ENCODE results near the gene MT1G.

The MT1G gene

DNA sequence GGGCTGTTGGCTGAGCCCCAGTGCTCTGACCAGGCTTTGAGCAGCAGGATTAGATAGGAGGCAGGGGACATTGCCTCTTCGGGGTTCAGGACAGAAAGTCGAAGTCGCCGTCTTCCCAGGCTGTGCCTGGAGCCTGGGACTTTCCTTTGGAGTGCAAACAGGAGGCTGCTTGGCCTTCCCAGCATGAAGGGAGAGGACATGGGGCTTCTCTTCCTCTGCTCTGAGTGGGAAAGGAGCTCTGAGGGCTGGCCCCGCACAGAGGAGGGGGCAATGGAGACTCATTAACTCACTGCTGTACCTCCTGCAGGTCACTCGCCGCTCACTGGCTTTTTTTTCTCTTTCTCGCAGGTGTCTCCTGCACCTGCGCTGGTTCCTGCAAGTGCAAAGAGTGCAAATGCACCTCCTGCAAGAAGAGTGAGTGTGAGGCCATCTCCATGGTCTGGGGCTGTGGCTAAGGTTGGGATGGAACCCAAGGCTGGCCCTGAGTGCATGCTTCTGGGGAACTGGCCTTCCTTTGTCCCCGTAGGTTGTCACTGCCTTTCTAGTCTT, 9.5 kb downstream of the MT1G start:
- Histone ChIP-seq H3K18ac (ENCODE audit: low read length) (no peak overlapping the region), H3K36me3 (replicated peaks in 1 of 2; ENCODE audit: control insufficient read depth in 2 of 2, insufficient read depth in 2 of 2, low read length in 2 of 2) (no peaks in the 10 kb centered on the region), H2BK15ac (ENCODE audit: low read length) (no peak overlapping the region), H3K4me3 (ENCODE audit: low read length in 2 of 2) (no peak overlapping the region), H3K79me1 (ENCODE audit: low read depth, low read length) (no peaks in the 10 kb centered on the region), H3K27me3 (ENCODE audit: control insufficient read depth in 3 of 3, insufficient read depth in 3 of 3, low read depth in 1 of 3, low read length in 3 of 3) (peaks cover 18 to 93% (median 67%) of the 10 kb centered on the region in 3 experiments), H2BK5ac (ENCODE audit: low read length) (no peak overlapping the region), H4K8ac (ENCODE audit: low read depth, low read length) (no peak overlapping the region), H3K9ac (ENCODE audit: low read depth, low read length, poor library complexity) (no peak overlapping the region), H3K23ac (ENCODE audit: low read depth, low read length, poor library complexity) (no peak overlapping the region), H3K4ac (ENCODE audit: low read length) (no peak overlapping the region), H3K9me3 (replicated peaks in 1 of 2; ENCODE audit: control insufficient read depth in 2 of 2, insufficient read depth in 1 of 2, low read depth in 1 of 2, low read length in 2 of 2) (peaks cover 0 to 2% of the 10 kb centered on the region in 2 donors), H2AK5ac (ENCODE audit: low read depth, low read length) (no peak overlapping the region), H3K27ac (replicated peaks; ENCODE audit: low read length) (no peak overlapping the region), H3K14ac (ENCODE audit: low read length) (no peak overlapping the region), H2AFZ (ENCODE audit: low read length) (peak overlapping the region; percentile 85), H2BK12ac (ENCODE audit: low read length) (no peak overlapping the region), H3K4me2 (ENCODE audit: insufficient read depth, low read length, poor library complexity, severe bottlenecking) (no peak overlapping the region), H3K4me1 (ENCODE audit: control insufficient read depth in 2 of 2, insufficient read depth in 1 of 2, low read depth in 1 of 2, low read length in 2 of 2) (peaks cover 0 to 8% of the 10 kb centered on the region in 2 donors), H2BK120ac (ENCODE audit: low read depth, low read length) (no peak overlapping the region), H4K91ac (ENCODE audit: low read depth, low read length, poor library complexity) (no peak overlapping the region)
- no CpG with 5 or more reads among the region's 10 CpGs for whole genome bisulfite sequencing, 2 donors (ENCODE audit: extremely low coverage in 2 of 2, insufficient read length in 2 of 2, insufficient replicate concordance in 1 of 2)
- DNase-seq (ENCODE audit: low spot score), result no peak

DNA sequence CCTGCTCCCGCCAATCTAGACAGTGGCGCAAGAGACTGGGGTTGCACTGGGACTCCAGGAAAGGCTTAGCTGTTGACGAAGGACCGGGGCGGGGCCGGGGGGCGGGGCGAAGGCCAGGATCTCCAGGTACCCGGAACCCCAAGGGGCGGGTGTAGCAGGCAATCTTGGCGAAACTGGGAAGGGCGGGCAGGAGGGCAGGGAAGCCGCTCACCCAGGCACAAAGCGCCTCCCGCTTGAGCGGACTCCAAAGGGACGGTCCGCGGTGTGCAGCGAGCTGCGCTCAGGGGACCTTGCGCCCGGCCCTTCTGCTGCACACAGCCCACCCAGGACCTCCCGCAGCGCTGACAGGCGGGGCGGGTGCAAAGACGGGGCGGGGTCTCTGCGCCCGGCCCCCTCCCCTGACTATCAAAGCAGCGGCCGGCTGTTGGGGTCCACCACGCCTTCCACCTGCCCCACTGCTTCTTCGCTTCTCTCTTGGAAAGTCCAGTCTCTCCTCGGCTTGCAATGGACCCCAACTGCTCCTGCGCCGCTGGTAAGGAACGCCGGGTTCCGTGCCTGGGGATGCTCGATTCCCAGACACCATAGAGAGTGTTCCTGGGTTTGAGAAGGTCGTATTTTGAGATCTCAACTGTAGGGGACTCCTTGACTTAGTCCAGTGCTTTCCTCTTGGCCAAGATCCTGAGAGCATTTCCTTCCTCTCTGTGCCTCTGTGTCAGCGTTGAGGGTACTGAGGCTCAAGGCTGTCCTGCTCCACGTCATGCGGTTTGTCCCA, 10.1 kb downstream of the MT1G start, which contains the start of gene MT1F:
TSS of gene MT1F (plus strand) at position 405 of the 772 bp plus-strand sequence. CDS start at position 505, 100 bp downstream.
- Histone ChIP-seq H2BK5ac (ENCODE audit: low read length) (no peak within 1 kb of the TSS), H3K4me2 (ENCODE audit: insufficient read depth, low read length, poor library complexity, severe bottlenecking) (peak within 1 kb of the TSS; percentile 64), H2BK12ac (ENCODE audit: low read length) (no peak within 1 kb of the TSS), H2BK120ac (ENCODE audit: low read depth, low read length) (no peak within 1 kb of the TSS), H3K27me3 (ENCODE audit: control insufficient read depth in 3 of 3, insufficient read depth in 3 of 3, low read depth in 1 of 3, low read length in 3 of 3) (peaks cover 15 to 92% (median 62%) of the 10 kb centered on the region in 3 experiments), H3K36me3 (replicated peaks in 1 of 2; ENCODE audit: control insufficient read depth in 2 of 2, insufficient read depth in 2 of 2, low read length in 2 of 2) (no peaks in the 10 kb centered on the region), H3K14ac (ENCODE audit: low read length) (no peak within 1 kb of the TSS), H3K4me1 (ENCODE audit: control insufficient read depth in 2 of 2, insufficient read depth in 1 of 2, low read depth in 1 of 2, low read length in 2 of 2) (peaks cover 0 to 8% of the 10 kb centered on the region in 2 donors), H4K8ac (ENCODE audit: low read depth, low read length) (no peak within 1 kb of the TSS), H3K79me1 (ENCODE audit: low read depth, low read length) (no peaks in the 10 kb centered on the region), H3K18ac (ENCODE audit: low read length) (peak within 1 kb of the TSS; percentile 40), H4K91ac (ENCODE audit: low read depth, low read length, poor library complexity) (no peak within 1 kb of the TSS), H3K4ac (ENCODE audit: low read length) (no peak within 1 kb of the TSS), H3K27ac (replicated peaks; ENCODE audit: low read length) (no peak within 1 kb of the TSS), H3K9me3 (replicated peaks in 1 of 2; ENCODE audit: control insufficient read depth in 2 of 2, insufficient read depth in 1 of 2, low read depth in 1 of 2, low read length in 2 of 2) (peaks cover 0 to 2% of the 10 kb centered on the region in 2 donors), H2AK5ac (ENCODE audit: low read depth, low read length) (no peak within 1 kb of the TSS), H3K9ac (ENCODE audit: low read depth, low read length, poor library complexity) (no peak within 1 kb of the TSS), H3K23ac (ENCODE audit: low read depth, low read length, poor library complexity) (no peak within 1 kb of the TSS), H2AFZ (ENCODE audit: low read length) (peak within 1 kb of the TSS; percentile 85), H2BK15ac (ENCODE audit: low read length) (no peak within 1 kb of the TSS), H3K4me3 (ENCODE audit: low read length in 2 of 2) (peak within 1 kb of the TSS; percentile 35 to 67)
- DNase-seq (ENCODE audit: low spot score), result peak; percentile 43
- no CpG with 5 or more reads among the region's 46 CpGs for WGBS, 2 donors (ENCODE audit: extremely low coverage in 2 of 2, insufficient read length in 2 of 2, insufficient replicate concordance in 1 of 2)

DNA sequence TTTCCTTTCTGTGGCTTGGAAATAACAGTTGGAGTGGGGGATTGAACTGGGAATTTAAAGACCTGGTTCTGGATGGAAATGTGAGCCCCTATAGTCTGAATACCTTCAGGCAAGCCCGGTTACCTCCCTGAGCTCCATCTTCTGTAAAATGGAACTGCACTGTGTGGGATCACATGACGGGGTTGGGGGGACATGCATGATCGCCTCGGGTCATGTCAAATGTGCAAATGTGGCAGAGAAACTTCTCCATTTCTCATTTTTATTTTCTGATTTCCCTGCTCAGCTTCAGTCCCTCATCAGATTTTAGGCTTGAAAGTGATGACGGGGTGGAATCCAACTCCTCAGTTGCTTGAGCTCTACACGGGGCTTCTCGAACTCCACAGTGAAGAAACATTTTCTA, 14.6 kb downstream of the MT1G start:
- no peak overlapping the region for H4K8ac ChIP-seq (ENCODE audit: low read depth, low read length)
- H3K23ac ChIP-seq (ENCODE audit: low read depth, low read length, poor library complexity), result no peak overlapping the region
- H3K36me3 ChIP-seq (replicated peaks in 1 of 2; ENCODE audit: control insufficient read depth in 2 of 2, insufficient read depth in 2 of 2, low read length in 2 of 2), result no peaks in the 10 kb centered on the region
- no peak overlapping the region for H3K27ac ChIP-seq (replicated peaks; ENCODE audit: low read length)
- no peak overlapping the region for H3K4me2 ChIP-seq (ENCODE audit: insufficient read depth, low read length, poor library complexity, severe bottlenecking)
- H2AFZ ChIP-seq (ENCODE audit: low read length), result no peak overlapping the region
- no peaks in the 10 kb centered on the region for H3K9me3 ChIP-seq (replicated peaks in 1 of 2; ENCODE audit: control insufficient read depth in 2 of 2, insufficient read depth in 1 of 2, low read depth in 1 of 2, low read length in 2 of 2)
- H2BK5ac ChIP-seq (ENCODE audit: low read length), result no peak overlapping the region
- H3K4me3 ChIP-seq (ENCODE audit: low read length in 2 of 2), result no peak overlapping the region
- peaks cover 0 to 7% of the 10 kb centered on the region in 2 donors for H3K4me1 ChIP-seq (ENCODE audit: control insufficient read depth in 2 of 2, insufficient read depth in 1 of 2, low read depth in 1 of 2, low read length in 2 of 2)
- no peak overlapping the region for H2BK120ac ChIP-seq (ENCODE audit: low read depth, low read length)
- WGBS, 2 donors (ENCODE audit: extremely low coverage in 2 of 2, insufficient read length in 2 of 2, insufficient replicate concordance in 1 of 2), result no CpG with 5 or more reads among the region's 7 CpGs
- H3K18ac ChIP-seq (ENCODE audit: low read length), result no peak overlapping the region
- no peak overlapping the region for H2BK12ac ChIP-seq (ENCODE audit: low read length)
- H3K79me1 ChIP-seq (ENCODE audit: low read depth, low read length), result no peaks in the 10 kb centered on the region
- no peak for DNase-seq (ENCODE audit: low spot score)
- no peak overlapping the region for H3K14ac ChIP-seq (ENCODE audit: low read length)
- H4K91ac ChIP-seq (ENCODE audit: low read depth, low read length, poor library complexity), result no peak overlapping the region
- no peak overlapping the region for H3K4ac ChIP-seq (ENCODE audit: low read length)
- H3K9ac ChIP-seq (ENCODE audit: low read depth, low read length, poor library complexity), result no peak overlapping the region
- peaks cover 3 to 92% (median 42%) of the 10 kb centered on the region in 3 experiments for H3K27me3 ChIP-seq (ENCODE audit: control insufficient read depth in 3 of 3, insufficient read depth in 3 of 3, low read depth in 1 of 3, low read length in 3 of 3)
- H2BK15ac ChIP-seq (ENCODE audit: low read length), result no peak overlapping the region
- no peak overlapping the region for H2AK5ac ChIP-seq (ENCODE audit: low read depth, low read length)

DNA sequence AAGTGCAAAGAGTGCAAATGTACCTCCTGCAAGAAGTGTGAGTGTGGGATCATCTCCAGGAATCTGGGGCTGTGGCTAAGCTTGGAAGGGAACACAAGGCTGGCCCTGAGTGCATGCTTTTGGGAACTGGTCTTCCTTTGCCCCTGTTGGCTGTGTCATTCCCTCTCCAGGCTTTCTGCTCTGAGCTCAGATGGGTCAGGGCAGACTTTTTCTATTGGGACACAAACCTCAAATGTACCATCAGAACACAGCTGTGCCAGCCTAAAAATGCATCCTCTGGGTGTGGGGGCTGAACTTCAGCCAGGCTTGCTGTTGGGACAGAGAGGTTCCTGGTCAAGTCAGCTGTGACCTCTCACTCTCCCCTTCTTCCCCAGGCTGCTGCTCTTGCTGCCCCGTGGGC, 15.3 kb downstream of the MT1G start:
- peaks cover 0 to 3% of the 10 kb centered on the region in 2 donors for H3K4me1 ChIP-seq (ENCODE audit: control insufficient read depth in 2 of 2, insufficient read depth in 1 of 2, low read depth in 1 of 2, low read length in 2 of 2)
- no peak overlapping the region for H3K23ac ChIP-seq (ENCODE audit: low read depth, low read length, poor library complexity)
- H3K4me3 ChIP-seq (ENCODE audit: low read length in 2 of 2), result peak overlapping the region in 1 of 2 donors; percentile 36
- H3K79me1 ChIP-seq (ENCODE audit: low read depth, low read length), result no peaks in the 10 kb centered on the region
- no peak overlapping the region for H3K18ac ChIP-seq (ENCODE audit: low read length)
- H4K8ac ChIP-seq (ENCODE audit: low read depth, low read length), result no peak overlapping the region
- H3K27ac ChIP-seq (replicated peaks; ENCODE audit: low read length), result no peak overlapping the region
- H3K9ac ChIP-seq (ENCODE audit: low read depth, low read length, poor library complexity), result no peak overlapping the region
- no peak overlapping the region for H3K14ac ChIP-seq (ENCODE audit: low read length)
- no peak overlapping the region for H2BK120ac ChIP-seq (ENCODE audit: low read depth, low read length)
- no peak overlapping the region for H2BK15ac ChIP-seq (ENCODE audit: low read length)
- no CpG with 5 or more reads among the region's 1 CpG for WGBS, 2 donors (ENCODE audit: extremely low coverage in 2 of 2, insufficient read length in 2 of 2, insufficient replicate concordance in 1 of 2)
- no peaks in the 10 kb centered on the region for H3K36me3 ChIP-seq (replicated peaks in 1 of 2; ENCODE audit: control insufficient read depth in 2 of 2, insufficient read depth in 2 of 2, low read length in 2 of 2)
- H2AK5ac ChIP-seq (ENCODE audit: low read depth, low read length), result no peak overlapping the region
- H3K9me3 ChIP-seq (replicated peaks in 1 of 2; ENCODE audit: control insufficient read depth in 2 of 2, insufficient read depth in 1 of 2, low read depth in 1 of 2, low read length in 2 of 2), result no peaks in the 10 kb centered on the region
- no peak overlapping the region for H3K4me2 ChIP-seq (ENCODE audit: insufficient read depth, low read length, poor library complexity, severe bottlenecking)
- no peak overlapping the region for H2BK12ac ChIP-seq (ENCODE audit: low read length)
- no peak overlapping the region for H3K4ac ChIP-seq (ENCODE audit: low read length)
- no peak for DNase-seq (ENCODE audit: low spot score)
- no peak overlapping the region for H2AFZ ChIP-seq (ENCODE audit: low read length)
- peaks cover 2 to 92% (median 43%) of the 10 kb centered on the region in 3 experiments for H3K27me3 ChIP-seq (ENCODE audit: control insufficient read depth in 3 of 3, insufficient read depth in 3 of 3, low read depth in 1 of 3, low read length in 3 of 3)
- H2BK5ac ChIP-seq (ENCODE audit: low read length), result no peak overlapping the region
- no peak overlapping the region for H4K91ac ChIP-seq (ENCODE audit: low read depth, low read length, poor library complexity)

Data from neuronal stem cell (in vitro differentiated cells).